ENCODE results near the gene ATRIP.

Gene ATRIP

GRCh38 chr3:48426944-48427629 lies 19.4 kb upstream of the ATRIP start:
- Histone ChIP-seq H3K4me3 (ENCODE audit: extremely low read depth, insufficient read depth, low read length, poor library complexity, severe bottlenecking) (no peak overlapping the region), H3K27ac (ENCODE audit: low read depth, low read length, severe bottlenecking) (peak overlapping the region; percentile 41), H3K36me3 (ENCODE audit: control insufficient read depth, insufficient read depth, low read length) (peaks cover 27% of the 10 kb centered on the region), H3K9me3 (ENCODE audit: control insufficient read depth, low read length) (no peaks in the 10 kb centered on the region), H3K4me1 (ENCODE audit: control insufficient read depth, insufficient read depth, low read length, poor library complexity, severe bottlenecking) (peaks cover 31% of the 10 kb centered on the region)
- 76 to 91% methylated on average over 3 to 6 of the region's 8 CpGs for WGBS, 2 experiments (ENCODE audit: insufficient coverage in 2 of 2)

GRCh38 chr3:48427630-48427962 lies 18.9 kb upstream of the ATRIP start:
- H3K27ac ChIP-seq (ENCODE audit: low read depth, low read length, severe bottlenecking): no peak overlapping the region
- peaks cover 33% of the 10 kb centered on the region for H3K4me1 ChIP-seq (ENCODE audit: control insufficient read depth, insufficient read depth, low read length, poor library complexity, severe bottlenecking)
- H3K9me3 ChIP-seq (ENCODE audit: control insufficient read depth, low read length): no peaks in the 10 kb centered on the region
- H3K4me3 ChIP-seq (ENCODE audit: extremely low read depth, insufficient read depth, low read length, poor library complexity, severe bottlenecking): peak overlapping the region; percentile 6
- 89 to 91% methylated on average over 6 to 8 of the region's 9 CpGs for WGBS, 2 experiments (ENCODE audit: insufficient coverage in 2 of 2)
- peaks cover 32% of the 10 kb centered on the region for H3K36me3 ChIP-seq (ENCODE audit: control insufficient read depth, insufficient read depth, low read length)

- Histone ChIP-seq H3K9me3 (ENCODE audit: control insufficient read depth, low read length) (no peaks in the 10 kb centered on the region), H3K27ac (ENCODE audit: low read depth, low read length, severe bottlenecking) (no peak overlapping the region), H3K4me1 (ENCODE audit: control insufficient read depth, insufficient read depth, low read length, poor library complexity, severe bottlenecking) (peaks cover 38% of the 10 kb centered on the region), H3K4me3 (ENCODE audit: extremely low read depth, insufficient read depth, low read length, poor library complexity, severe bottlenecking) (peak overlapping the region; percentile 59), H3K36me3 (ENCODE audit: control insufficient read depth, insufficient read depth, low read length) (peaks cover 38% of the 10 kb centered on the region)
- WGBS, 2 experiments (ENCODE audit: insufficient coverage in 2 of 2): 25 to 33% methylated on average over 6 of the region's 7 CpGs
Measured at GRCh38 chr3:48428088-48428571, 18.4 kb upstream of the ATRIP start.

GRCh38 chr3:48428572-48429316 lies 17.8 kb upstream of the ATRIP start:
- Histone ChIP-seq H3K27ac (ENCODE audit: low read depth, low read length, severe bottlenecking) (peak overlapping the region; percentile 94), H3K9me3 (ENCODE audit: control insufficient read depth, low read length) (no peaks in the 10 kb centered on the region), H3K36me3 (ENCODE audit: control insufficient read depth, insufficient read depth, low read length) (peaks cover 39% of the 10 kb centered on the region), H3K4me1 (ENCODE audit: control insufficient read depth, insufficient read depth, low read length, poor library complexity, severe bottlenecking) (peaks cover 38% of the 10 kb centered on the region), H3K4me3 (ENCODE audit: extremely low read depth, insufficient read depth, low read length, poor library complexity, severe bottlenecking) (peak overlapping the region; percentile 59)
- 0% methylated on average over 43 to 49 of the region's 60 CpGs for WGBS, 2 experiments (ENCODE audit: insufficient coverage in 2 of 2)

DNA sequence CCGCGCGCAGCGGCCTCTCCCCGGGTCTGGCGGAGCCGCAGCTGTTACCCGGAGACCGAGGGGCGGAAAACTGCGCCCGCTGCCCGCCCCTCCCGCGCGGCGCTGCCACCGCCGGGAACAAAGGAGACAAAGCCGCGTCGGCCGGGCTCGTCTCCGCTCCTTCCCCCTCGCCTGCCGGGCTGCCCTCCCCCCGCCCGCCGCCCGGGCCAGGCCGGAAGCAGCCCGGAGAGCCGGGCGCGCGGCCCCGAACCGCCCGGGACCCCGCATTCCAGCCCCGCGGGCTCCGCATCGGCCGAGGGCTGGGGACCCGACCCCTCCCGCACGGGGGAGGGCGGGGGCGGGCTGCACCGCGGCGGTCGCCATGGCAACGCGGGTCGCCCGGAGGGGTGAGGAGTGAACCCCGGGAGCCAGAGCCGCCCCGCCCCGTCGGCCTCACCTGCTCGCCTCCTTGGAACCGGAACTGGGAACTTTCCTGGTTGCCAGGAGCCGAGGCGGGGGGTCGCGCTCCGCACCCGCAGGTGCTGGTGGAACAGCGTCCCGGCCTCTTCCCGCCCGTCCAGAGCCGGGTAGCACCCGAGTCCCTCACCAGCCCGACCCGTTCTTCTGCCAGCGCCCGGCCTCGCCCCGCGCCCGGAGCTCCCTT lies 17.1 kb upstream of the ATRIP start:
- 0% methylated on average over 59 to 61 of the region's 86 CpGs for WGBS, 2 experiments (ENCODE audit: insufficient coverage in 2 of 2)
- H3K36me3 ChIP-seq (ENCODE audit: control insufficient read depth, insufficient read depth, low read length): peaks cover 39% of the 10 kb centered on the region
- peak overlapping the region; percentile 59 for H3K4me3 ChIP-seq (ENCODE audit: extremely low read depth, insufficient read depth, low read length, poor library complexity, severe bottlenecking)
- peaks cover 38% of the 10 kb centered on the region for H3K4me1 ChIP-seq (ENCODE audit: control insufficient read depth, insufficient read depth, low read length, poor library complexity, severe bottlenecking)
- peak overlapping the region; percentile 94 for H3K27ac ChIP-seq (ENCODE audit: low read depth, low read length, severe bottlenecking)
- H3K9me3 ChIP-seq (ENCODE audit: control insufficient read depth, low read length): no peaks in the 10 kb centered on the region

GRCh38 chr3:48429960-48430707 lies 16.4 kb upstream of the ATRIP start, which contains the start of gene PLXNB1:
Gene PLXNB1 (minus strand): TSS chr3:48430086. CDS start chr3:48424611, 5,475 bp downstream.
- WGBS, 2 experiments (ENCODE audit: insufficient coverage in 2 of 2): 20 to 23% methylated on average over 7 to 11 of the region's 15 CpGs
- Histone ChIP-seq H3K27ac (ENCODE audit: low read depth, low read length, severe bottlenecking) (peak within 1 kb of the TSS; percentile 94), H3K4me1 (ENCODE audit: control insufficient read depth, insufficient read depth, low read length, poor library complexity, severe bottlenecking) (peaks cover 38% of the 10 kb centered on the region), H3K9me3 (ENCODE audit: control insufficient read depth, low read length) (no peaks in the 10 kb centered on the region), H3K36me3 (ENCODE audit: control insufficient read depth, insufficient read depth, low read length) (peaks cover 40% of the 10 kb centered on the region), H3K4me3 (ENCODE audit: extremely low read depth, insufficient read depth, low read length, poor library complexity, severe bottlenecking) (peak within 1 kb of the TSS; percentile 59)

- H3K36me3 ChIP-seq (ENCODE audit: control insufficient read depth, insufficient read depth, low read length): peaks cover 41% of the 10 kb centered on the region
- WGBS, 2 experiments (ENCODE audit: insufficient coverage in 2 of 2): 100% methylated on average over 1 of the region's 1 CpG; no CpG with 5 or more reads in 1 of the 2 experiments
- no peak overlapping the region for H3K27ac ChIP-seq (ENCODE audit: low read depth, low read length, severe bottlenecking)
- peaks cover 32% of the 10 kb centered on the region for H3K4me1 ChIP-seq (ENCODE audit: control insufficient read depth, insufficient read depth, low read length, poor library complexity, severe bottlenecking)
- H3K9me3 ChIP-seq (ENCODE audit: control insufficient read depth, low read length): no peaks in the 10 kb centered on the region
- H3K4me3 ChIP-seq (ENCODE audit: extremely low read depth, insufficient read depth, low read length, poor library complexity, severe bottlenecking): no peak overlapping the region
Measured at GRCh38 chr3:48430708-48431101, 15.8 kb upstream of the ATRIP start.

- no peak overlapping the region for H3K4me3 ChIP-seq (ENCODE audit: extremely low read depth, insufficient read depth, low read length, poor library complexity, severe bottlenecking)
- no peaks in the 10 kb centered on the region for H3K9me3 ChIP-seq (ENCODE audit: control insufficient read depth, low read length)
- H3K4me1 ChIP-seq (ENCODE audit: control insufficient read depth, insufficient read depth, low read length, poor library complexity, severe bottlenecking): peaks cover 29% of the 10 kb centered on the region
- WGBS, 2 experiments (ENCODE audit: insufficient coverage in 2 of 2): 96 to 97% methylated on average over 5 of the region's 8 CpGs
- peaks cover 41% of the 10 kb centered on the region for H3K36me3 ChIP-seq (ENCODE audit: control insufficient read depth, insufficient read depth, low read length)
- no peak overlapping the region for H3K27ac ChIP-seq (ENCODE audit: low read depth, low read length, severe bottlenecking)
Measured at GRCh38 chr3:48431224-48432029, 15.1 kb upstream of the ATRIP start.

GRCh38 chr3:48432411-48433371 lies 13.8 kb upstream of the ATRIP start:
- peaks cover 16% of the 10 kb centered on the region for H3K4me1 ChIP-seq (ENCODE audit: control insufficient read depth, insufficient read depth, low read length, poor library complexity, severe bottlenecking)
- H3K36me3 ChIP-seq (ENCODE audit: control insufficient read depth, insufficient read depth, low read length): peaks cover 41% of the 10 kb centered on the region
- WGBS, 2 experiments (ENCODE audit: insufficient coverage in 2 of 2): 83 to 89% methylated on average over 13 to 15 of the region's 16 CpGs
- H3K27ac ChIP-seq (ENCODE audit: low read depth, low read length, severe bottlenecking): peak overlapping the region; percentile 5
- H3K4me3 ChIP-seq (ENCODE audit: extremely low read depth, insufficient read depth, low read length, poor library complexity, severe bottlenecking): no peak overlapping the region
- no peaks in the 10 kb centered on the region for H3K9me3 ChIP-seq (ENCODE audit: control insufficient read depth, low read length)
